Astrocyte of the cerebellum (primary cell): Measurements from ENCODE around the gene ABHD13.

Experiments
- DNase-seq: peaks from one replicate; pipeline ENCODE4 v3.0.0-alpha.2; 2011; ENCODE audit warnings: low read depth
- H3K4me3 ChIP-seq: 2 replicates; pipeline ENCODE4 v1.5.1; 2011; ENCODE audit warnings: mild to moderate bottlenecking, low read depth, low read length, moderate library complexity
- in situ Hi-C: cut with HindIII; loops from 2 replicates; pipeline ENCODE4 v1.10.0; 2017; ENCODE audit warnings: low sequenced_read_pairs
- TF ChIP-seq, protein P1 (sequence below): IDR thresholded peaks from 2 replicates; pipeline ENCODE4 v1.5.1; 2012; ENCODE audit warnings: low read length, low read depth, moderate library complexity, mild to moderate bottlenecking; ENCODE audit errors: missing control alignments

The ABHD13 gene

GRCh38 chr13:108220041-108220440 is 1.8 kb downstream of the ABHD13 start:
- no peak overlapping the region for H3K4me3 ChIP-seq
- DNase-seq, result no peak
- TF ChIP-seq, protein P1, sequence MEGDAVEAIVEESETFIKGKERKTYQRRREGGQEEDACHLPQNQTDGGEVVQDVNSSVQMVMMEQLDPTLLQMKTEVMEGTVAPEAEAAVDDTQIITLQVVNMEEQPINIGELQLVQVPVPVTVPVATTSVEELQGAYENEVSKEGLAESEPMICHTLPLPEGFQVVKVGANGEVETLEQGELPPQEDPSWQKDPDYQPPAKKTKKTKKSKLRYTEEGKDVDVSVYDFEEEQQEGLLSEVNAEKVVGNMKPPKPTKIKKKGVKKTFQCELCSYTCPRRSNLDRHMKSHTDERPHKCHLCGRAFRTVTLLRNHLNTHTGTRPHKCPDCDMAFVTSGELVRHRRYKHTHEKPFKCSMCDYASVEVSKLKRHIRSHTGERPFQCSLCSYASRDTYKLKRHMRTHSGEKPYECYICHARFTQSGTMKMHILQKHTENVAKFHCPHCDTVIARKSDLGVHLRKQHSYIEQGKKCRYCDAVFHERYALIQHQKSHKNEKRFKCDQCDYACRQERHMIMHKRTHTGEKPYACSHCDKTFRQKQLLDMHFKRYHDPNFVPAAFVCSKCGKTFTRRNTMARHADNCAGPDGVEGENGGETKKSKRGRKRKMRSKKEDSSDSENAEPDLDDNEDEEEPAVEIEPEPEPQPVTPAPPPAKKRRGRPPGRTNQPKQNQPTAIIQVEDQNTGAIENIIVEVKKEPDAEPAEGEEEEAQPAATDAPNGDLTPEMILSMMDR, result no peak

DNA sequence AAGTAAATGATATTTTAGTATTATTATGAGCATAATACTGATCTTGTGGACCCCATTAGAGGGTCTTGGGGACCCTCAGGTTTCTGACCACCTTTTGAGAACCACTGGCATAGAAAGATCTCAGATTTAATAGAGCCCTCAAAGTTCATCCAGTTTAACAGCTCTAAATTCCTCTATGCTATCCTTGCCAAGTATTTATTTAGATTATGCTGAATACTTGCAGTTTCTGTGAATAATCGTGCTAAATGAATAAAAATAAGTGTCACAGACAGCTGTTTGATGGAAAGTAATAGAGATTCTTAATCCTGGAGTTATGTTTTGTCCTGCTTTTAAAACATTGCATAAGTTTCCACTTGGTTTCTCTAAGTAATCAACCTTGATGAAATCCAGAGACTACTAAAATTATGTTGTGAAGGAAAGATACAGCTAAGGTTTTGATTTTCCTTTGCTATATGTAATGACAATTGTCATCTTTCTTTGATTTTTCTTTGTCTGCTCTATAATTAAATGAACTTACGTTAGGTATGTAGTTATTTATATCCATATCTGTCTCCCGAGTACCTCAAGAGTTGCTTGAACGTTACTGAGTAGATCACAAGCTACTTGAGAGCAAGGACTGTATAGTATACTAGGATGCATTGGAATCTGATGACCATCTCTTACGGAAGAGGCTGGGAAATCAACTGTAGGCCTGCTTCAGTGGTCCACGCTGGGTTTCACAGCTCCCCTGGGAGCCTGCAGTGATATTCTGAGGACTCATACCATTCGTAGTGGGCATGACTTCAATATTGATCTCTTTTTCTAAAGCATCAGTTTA is 5.7 kb downstream of the ABHD13 start:
- DNase-seq, result no peak
- TF ChIP-seq, protein P1, result no peak
- no peak overlapping the region for H3K4me3 ChIP-seq
- in situ Hi-C loops, result no loop called here

More at GRCh38 chr13:108220041-108220440, 1.8 kb downstream of the ABHD13 start:
- in situ Hi-C loops, result no loop called here

- TF ChIP-seq, protein P1, result no peak
- in situ Hi-C loops, result no loop called here
These were observed 7.2 kb downstream of the ABHD13 start for GRCh38 chr13:108225440-108225839.

DNA sequence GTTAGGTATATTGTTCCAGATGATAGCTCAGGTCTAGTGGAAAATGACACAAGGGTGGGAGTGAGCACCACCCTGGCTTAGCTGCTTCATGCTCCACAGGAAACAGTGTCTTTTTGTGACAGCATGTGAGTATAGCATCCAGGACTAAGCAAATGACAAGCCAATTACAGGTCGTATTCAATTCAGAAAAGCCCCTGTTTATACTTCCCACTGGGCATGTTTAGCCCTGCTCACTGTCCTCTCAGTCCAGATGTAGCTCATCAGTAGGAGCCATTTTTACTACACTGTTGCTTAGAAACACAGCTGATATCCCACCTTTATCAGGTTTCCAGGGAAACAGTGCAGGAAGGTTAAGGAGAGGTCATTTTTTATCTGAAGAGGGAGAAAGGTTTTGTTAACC is 8.0 kb downstream of the ABHD13 start:
- TF ChIP-seq, protein P1, result no peak
- in situ Hi-C loops, result no loop called here
- no peak overlapping the region for H3K4me3 ChIP-seq
- no peak for DNase-seq

More at GRCh38 chr13:108225440-108225839, 7.2 kb downstream of the ABHD13 start:
- DNase-seq, result no peak
- no peak overlapping the region for H3K4me3 ChIP-seq

- H3K4me3 ChIP-seq, result no peak overlapping the region
- TF ChIP-seq, protein P1, result peak; percentile 48
- DNase-seq, result peak; percentile 32
- in situ Hi-C loops, result no loop called here
These were observed 9.6 kb downstream of the ABHD13 start for GRCh38 chr13:108227651-108228272.

DNA sequence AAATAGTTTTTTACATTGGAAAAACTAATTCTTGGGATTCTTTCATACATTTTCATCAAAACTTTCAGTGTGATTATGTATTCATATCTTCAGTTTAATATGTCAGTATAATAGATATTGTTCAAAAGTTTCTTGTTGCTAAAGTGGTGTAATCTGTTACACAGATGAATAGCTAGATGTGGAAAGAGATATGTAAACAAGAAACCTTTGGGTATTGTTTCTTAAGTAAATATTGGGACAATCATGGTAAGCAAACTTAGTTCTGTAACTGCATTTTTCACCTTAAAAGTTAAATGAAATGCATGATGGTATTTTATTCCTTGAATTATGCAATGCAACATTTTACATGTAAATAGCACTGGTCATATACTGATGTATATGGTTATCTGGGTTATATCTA is 12.2 kb downstream of the ABHD13 start:
- TF ChIP-seq, protein P1, result no peak
- in situ Hi-C loops, result no loop called here

More for the DNA sequence above, 12.2 kb downstream of the ABHD13 start:
- DNase-seq, result no peak
- H3K4me3 ChIP-seq, result no peak overlapping the region
